ENCODE data around the gene GON7.
A peak's percentile ranks its signal among the peaks of the same experiment; 100 is the strongest.
"Not testable (repeated sequence)": the region's sequence is repeated elsewhere in the genome, so short reads cannot be mapped to it uniquely, and the experiment has no call there.

GON7 gene

DNA sequence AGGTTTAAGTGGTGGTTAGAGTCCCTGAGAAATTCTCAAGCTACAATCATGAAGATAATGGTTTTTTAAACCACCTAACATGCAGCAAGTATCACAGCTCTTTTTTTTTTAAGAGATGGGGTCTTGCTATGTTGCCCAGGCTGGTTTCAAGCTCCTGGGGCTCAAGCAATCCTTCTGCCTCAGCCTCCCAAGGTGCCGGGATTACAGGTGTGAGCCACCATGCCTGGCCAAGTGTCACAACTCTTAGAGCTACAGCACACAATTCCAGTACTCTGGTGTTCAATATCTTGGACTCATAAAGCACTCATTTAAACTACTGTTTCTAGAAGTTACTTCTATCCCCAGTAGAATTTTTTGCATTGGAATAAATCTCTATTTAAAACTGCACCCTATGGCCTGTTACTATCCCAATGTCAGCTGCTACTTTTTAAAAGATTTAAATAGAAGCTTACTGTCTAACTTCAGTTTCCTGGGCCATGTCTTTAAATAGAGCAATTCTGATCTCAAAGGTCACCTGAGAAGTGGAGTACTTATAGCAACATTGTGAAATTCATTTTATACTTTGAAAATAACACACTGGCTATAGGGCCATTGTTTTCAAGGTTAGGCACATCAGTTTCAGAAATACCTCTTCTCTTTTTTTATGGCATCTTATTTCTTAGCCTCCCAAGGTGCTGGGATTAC is 11.4 kb downstream of the GON7 start:
- DNase-seq = no peak

DNA sequence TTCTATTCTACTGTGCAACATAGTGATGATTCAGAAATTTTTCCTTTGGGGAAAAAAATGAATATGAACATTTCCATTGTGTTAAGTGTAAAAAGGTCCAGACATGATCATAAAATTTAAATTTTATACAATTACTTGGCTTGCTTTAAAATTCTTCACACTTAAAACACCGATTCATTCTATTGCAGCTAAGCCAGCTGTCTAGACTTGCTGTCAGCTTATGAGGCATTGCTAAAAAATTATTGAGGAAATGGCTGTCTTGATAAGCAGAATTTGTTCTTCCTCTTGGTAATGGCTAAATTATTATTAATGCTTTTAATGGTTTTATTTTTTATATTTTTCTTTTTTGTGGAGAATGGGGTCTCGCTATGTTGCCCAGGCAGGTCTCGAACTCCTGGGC is 19.9 kb downstream of the GON7 start:
- DNase-seq = no peak

DNA sequence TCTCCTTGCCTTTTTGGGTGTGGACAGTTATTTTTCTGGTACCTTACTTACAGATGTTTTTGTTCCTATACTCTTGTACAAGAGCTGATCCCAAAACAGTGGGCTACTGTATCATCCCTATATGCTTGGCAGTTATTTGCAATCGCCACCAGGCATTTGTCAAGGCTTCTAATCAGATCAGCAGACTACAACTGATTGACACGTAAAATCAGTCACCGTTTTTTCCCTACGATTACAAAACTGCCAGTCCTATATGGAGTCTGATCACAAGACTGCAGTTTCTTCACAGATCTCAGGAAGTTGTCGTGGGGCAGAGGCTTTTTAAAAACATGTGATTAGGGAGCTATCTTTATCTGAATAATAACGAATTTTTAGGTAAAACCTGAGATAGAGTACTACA is 20.4 kb downstream of the GON7 start:
- DNase-seq = no peak

DNA sequence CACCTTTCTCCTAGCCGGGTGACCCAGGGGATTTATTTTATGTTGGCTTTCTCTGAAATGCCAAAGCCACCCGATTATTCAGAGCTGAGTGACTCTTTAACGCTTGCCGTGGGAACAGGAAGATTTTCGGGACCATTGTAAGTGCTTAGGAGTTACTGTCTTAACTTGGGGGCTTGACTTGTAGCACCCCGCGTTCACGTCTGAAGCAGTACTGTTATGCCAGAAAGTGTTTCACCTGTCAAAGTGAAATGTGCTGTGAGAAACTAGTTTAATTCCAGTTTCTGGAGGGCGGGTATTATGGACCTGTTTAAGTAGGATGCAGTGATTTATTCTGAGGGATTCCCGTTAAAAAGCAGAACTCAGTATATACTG is 21.5 kb downstream of the GON7 start:
- DNase-seq = no peak

DNA sequence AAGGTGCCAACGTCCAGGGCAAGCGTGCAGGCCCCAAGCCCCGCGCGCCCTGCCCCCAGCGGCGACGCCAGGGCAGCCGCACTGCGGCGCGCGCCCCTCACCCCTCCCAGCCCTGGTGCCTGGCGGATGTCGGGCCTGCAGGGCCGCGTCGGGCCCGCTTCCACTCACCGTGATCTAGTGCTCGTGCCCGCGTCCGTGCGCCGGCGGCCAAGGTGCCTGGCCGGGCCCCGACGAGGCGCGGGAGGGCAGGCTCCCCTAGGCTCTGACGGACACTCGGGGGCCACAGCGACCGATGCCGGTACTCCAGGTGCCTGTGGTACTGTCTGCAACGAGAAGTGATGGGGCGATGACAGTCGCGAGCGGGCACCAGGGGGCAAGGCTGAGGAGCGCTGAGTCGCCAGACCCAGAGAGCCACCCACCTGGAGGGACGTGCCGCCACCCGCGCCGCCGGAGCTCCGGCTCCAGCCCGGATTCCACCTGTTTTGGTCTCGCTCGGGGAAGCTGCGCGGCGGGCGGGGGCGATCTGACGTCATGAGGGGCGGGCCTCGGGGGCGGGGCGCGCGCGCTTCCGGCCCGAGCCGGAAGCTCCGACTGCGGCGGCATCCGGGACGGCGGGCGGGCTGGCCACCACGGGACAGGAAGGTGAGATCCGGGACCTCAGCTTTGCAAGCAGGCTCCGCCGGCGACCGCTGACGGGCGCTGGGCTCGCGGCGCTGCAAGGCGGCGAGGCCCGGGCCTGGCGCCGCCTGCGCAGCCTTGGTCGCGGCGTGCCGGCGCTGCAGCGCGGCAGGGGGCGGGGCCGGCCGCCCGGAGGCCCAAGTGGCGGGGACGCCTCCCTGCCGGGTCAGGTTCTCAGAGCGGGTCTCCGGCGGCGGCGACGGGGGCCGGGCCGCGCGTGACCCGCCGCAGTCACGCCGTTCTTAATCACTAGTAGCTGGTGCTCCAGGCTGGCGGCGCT is 22.2 kb downstream of the GON7 start, which contains the start of the genes LYSET and MOAP1:
Gene LYSET, plus strand, starts transcription at position 927 of the 958 bp plus-strand sequence. CDS start 89 bp downstream, outside the sequence.
Gene MOAP1, minus strand, starts transcription at position 507 of the 958 bp plus-strand sequence. CDS start 655 bp downstream, outside the sequence.
- peak; percentile 89 for DNase-seq

DNA sequence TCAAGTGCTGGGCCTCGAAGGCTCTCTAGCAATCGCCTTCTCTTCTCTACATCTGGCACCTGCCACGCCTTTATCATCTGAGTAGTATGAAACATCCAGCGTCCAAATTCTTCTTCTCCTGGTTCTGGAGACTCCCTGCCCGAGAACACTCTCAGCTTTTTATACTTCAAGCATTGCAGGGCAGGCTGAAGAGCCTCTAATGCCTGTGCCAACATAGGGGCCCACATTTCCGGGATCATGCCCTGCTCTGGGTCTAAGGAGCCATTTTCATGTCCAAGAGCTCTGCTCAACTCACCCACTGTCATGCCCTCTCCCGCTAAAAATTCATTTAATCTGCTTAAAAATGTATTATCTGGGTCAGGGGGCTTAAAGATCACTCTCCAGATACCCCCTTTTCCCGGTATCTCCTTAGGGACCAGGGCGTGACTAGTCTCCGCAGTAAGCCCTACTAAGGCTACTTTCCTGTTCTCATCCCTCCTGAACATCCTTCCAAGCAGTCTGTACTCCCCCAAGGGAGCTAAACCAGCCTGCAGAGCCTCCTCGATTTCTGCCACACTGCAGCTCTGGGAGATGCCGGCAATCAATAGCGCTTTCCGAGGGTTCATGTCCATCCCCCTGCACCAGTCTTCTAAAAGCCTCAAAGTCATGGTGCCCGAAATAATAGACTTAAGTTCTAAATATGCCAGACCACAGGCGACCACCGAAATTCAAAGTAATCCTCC is 23.1 kb downstream of the GON7 start:
- no peak for DNase-seq

DNA sequence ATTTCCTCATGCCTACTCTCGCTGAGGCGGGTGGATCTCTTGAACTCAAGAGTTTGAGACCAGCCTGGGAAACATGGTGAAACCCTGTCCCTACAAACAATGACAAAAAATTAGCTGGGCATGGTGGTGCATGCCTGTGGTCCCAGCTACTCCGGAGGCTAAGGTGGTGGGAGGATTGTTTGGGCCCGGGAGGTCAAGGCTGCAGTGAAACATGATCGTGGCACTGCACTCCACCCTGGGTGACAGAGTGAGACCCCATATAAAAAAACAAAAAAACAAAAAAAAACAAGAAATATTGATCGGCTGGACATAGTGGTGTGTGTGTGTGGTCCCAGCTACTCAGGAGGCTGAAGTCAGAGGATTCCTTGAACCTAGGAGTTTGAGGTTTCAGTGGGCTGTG is 31.4 kb downstream of the GON7 start:
- DNase-seq = no peak

DNA sequence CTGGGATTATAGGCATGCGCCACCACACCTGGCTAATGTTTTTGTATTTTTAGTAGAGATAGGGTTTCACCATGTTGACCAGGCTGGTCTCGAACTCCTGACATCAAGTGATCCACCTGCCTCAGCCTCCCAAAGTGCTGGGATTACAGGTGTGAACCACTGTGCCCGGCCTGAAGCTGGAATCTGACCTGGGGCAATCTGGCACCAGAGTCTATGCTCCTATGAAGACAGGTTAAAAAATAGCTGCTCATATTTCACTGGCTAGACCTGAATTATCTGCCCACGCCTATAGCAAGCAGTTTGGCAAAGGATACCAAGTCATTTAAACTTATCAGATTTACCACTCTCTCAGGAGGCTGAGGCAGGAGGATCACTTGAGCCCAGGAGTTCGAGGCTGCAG is 32.1 kb downstream of the GON7 start:
- not testable (repeated sequence) for DNase-seq

DNA sequence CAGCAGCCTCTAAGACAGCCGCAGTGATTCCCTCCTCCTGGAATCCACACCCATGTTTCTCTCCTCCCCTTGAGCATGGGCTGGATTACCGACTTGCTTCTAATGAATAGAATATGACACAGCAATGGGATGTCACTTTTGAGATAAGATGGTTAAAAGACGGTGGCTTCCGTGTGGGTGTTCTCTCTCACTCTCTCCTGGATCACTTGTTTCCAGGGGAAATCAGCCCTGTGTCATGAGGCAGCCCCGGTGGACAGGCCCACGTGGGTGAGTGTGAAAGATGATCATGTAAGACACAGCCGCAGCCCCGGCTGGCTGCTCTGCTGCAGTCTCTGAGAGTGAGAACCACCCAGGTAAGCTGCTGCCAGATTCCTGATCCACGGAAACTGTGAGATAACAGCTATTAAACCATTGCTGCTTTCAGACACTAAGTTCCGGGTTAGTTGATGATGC is 32.9 kb downstream of the GON7 start:
- DNase-seq = no peak

DNA sequence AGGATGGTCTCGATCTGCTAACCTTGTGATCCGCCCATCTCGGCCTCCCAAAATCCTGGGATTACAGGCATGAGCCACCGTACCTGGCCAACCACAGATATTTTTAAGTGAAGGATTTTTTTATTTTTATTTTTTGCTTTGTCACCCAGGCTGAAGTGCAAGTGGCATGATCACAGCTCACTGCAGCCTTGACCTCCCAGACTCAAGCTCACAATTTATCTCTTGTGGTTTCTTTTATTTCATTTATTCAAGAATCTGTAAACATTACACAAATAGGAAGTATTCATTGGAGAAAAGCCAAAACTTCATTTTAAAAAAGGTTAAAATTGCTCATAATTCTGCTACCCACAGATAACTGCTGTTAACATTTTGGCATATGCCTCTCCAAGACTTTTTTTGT is 35.5 kb downstream of the GON7 start:
- DNase-seq = no peak

DNA sequence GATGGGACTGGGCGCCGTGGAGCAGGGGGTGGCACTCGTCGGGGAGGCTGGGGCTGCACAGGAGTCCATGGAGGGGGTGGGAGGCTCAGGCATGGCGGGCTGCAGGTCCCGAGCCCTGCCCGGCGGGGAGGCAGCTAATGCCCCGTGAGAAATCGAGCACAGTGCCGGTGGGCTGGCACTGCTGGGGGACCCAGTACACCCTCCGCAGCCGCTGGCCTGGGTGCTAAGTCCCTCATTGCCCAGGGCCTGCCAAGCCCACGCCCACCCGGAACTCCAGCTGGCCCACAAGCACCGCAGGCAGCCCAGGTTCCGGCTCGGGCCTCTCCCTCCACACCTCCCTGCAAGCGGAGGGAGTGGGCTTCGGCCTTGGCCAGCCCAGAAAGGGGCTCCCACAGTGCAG is 36.7 kb downstream of the GON7 start:
- not testable (repeated sequence) for DNase-seq

DNA sequence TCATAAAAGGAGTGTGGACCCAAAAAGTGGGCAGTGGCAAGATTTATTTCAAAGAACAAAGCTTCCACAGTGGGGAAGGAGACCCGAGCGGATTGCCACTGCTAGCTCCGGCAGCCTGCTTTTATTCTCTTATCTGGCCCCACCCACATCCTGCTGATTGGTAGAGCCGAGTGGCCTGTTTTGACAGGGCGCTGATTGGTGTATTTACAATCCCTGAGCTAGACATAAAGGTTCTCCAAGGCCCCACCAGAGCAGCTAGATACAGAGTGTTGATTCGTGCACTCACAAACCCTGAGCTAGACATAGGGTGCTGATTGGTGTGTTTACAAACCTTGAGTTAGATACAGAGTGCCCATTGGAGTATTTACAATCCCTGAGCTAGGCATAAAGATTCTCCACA is 37.2 kb downstream of the GON7 start:
- not testable (repeated sequence) for DNase-seq

DNA sequence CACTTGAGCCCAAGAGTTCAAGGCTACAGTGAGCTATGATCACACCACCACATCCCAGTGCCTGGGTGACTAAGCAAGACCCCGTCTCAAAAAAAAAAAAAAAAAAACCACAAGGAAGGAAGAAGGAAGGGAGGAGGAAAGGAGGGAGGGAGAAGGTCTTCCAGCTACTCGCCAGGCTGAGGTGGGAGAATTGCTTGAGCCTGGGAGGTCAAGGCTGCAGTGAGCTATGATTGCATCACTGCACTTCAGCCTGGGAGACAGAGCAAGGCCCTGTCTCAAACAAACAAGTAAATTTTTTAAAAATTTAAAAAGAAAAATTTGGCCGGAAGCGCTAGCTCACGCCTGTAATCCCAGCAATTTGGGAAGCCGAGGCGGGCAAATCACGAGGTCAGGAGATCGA is 38.3 kb downstream of the GON7 start:
- DNase-seq = not testable (repeated sequence)

DNA sequence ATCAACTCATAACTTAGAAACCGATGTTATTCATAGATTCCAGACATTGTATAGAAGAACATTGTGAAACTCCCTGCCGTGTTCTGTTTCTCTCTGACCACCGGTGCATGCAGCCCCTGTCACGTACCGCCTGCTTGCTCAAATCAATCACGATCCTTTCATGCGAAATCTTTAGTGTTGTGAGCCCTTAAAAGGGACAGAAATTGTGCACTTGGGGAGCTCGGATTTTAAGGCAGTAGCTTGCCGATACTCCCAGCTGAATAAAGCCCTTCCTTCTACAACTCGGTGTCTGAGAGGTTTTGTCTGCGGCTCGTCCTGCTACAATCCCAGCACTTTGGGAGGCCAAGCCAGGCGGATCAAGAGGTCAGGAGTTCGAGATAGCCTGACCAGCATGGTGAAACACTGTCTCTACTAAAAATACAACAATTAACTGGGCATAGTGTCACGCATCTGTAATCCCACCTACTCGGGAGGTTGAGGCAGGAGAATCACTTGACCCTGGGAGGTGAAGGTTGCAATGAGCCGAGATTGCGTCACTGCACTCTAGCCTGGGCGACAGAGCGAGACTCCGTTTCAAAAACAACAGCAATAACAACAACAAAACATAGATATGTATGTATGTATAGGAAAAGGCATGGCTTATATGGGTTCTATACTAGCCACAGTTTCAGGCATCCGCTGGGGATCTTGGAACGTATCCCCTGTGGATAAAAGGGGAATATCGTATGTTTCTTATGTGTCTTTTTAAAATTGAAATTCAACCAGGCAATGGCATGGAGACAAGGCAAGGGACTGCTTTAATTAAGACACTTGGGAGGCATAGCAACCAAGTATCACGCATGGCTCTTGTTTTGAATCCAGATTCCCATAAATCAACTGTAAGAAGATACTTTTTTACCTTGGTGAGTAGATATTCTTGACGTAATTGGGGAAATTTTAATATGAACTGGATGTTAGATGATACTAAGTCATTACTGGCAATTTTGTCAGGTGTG is 41.3 kb downstream of the GON7 start:
- not testable (repeated sequence) for DNase-seq

DNA sequence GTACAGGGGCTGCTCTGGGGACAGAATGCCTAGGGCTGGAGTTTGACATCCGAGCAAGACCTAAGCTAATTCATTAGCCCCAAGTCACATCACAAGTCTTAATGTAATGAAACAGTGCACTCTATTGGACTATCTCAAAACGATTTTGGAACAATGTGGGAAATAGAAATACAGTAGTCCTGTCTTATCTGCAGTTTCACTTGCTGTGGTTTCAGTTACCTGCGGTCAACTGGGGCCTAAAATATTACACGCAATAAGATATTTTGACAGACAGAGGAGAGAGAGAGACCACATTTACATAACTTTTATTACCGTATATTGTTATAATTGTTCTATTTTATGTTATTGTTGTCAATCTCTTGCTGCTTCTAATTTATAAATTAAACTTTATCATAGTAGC is 43.3 kb downstream of the GON7 start:
- no peak for DNase-seq

DNA sequence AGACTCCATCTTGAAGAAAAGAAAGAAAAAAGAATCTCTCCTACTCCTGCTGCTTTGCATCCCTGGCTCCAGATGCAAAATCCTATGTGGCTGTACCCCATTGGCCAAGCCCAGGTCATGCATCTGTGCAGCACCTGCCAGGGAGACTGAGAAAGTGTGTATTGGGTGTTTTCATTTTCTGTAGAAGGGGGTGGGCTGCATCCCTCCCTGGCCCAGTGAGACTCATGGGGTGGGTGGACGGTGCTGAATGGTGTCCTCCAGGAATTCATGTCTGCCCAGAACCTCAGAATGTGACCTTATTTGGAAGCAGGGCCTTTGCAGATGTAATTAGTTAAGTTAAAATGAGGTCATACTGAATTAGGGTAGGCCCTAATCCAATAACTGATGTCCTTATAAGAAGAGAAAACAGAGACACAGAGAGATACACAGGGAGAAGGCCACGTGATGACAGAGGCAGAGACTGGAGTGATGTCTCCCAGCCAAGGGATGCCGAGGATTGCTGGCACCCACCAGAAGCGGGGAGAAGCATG is 45.4 kb downstream of the GON7 start:
- no peak for DNase-seq

DNA sequence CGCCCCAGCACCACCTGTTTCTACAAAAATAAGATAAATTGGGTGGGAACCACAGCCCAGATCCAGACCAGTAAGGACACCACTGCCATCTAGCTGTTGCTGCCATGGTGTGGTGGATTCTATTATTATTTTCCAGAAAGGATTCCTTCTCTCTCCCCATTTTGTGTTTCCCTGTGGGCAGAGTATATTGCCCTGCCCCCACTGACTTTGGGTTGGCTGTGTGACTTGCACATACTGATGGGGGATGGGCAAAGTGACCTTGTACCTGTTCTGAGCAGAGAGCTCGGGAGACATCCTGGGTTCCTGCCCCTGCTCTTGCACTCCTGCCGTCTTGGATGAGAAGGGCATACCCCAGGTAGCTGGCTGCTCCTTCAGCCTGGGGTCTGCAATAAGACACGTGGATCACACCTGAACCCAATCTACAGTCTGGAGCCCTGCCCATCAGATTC is 46.5 kb downstream of the GON7 start:
- no peak for DNase-seq

DNA sequence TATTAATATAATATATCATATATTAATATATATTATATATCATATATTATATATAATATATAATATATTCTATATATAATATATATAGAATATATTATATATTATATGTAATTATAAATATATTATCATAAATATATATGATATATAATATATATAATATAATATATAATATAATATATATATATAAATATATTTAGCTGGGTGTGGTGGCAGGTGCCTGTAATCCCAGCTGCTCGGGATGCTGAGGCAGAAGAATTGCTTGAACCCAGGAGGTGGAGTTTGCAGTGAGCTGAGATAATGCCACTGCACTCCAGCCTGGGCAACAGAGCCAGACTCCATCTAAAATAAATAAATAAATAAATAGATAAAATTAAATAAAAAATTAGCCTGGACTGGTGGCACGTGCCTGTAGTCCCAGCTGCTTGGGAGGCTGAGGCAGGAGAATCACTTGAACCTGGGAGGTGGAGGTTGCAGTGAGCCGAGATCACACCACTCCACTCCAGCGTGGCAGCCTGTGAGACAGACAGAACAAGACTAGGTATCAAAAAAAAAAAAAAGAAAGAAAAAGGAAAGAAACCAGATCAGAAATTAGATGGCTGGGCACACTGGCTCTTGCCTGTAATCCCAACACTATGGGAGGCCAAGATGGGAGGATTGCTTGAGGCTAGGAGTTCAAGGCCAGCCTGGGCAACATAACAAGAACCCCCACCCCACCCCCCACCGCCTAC is 47.1 kb downstream of the GON7 start:
- not testable (repeated sequence) for DNase-seq

DNA sequence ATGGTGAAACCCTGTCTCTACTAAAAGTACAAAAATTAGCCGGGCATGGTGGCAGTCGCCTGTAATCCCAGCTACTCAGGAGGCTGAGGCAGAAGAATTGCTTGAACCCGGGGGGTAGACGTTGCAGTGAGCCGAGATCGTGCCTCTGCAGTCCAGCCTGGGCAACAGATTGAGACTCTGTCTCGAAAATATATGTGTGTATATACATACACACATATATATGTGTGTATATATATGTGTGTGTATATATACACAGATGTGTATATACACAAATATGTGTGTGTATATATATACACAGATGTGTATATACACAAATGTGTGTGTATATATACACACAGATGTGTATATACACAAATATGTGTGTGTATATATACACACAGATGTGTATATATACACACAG is 48.5 kb downstream of the GON7 start:
- not testable (repeated sequence) for DNase-seq

DNA sequence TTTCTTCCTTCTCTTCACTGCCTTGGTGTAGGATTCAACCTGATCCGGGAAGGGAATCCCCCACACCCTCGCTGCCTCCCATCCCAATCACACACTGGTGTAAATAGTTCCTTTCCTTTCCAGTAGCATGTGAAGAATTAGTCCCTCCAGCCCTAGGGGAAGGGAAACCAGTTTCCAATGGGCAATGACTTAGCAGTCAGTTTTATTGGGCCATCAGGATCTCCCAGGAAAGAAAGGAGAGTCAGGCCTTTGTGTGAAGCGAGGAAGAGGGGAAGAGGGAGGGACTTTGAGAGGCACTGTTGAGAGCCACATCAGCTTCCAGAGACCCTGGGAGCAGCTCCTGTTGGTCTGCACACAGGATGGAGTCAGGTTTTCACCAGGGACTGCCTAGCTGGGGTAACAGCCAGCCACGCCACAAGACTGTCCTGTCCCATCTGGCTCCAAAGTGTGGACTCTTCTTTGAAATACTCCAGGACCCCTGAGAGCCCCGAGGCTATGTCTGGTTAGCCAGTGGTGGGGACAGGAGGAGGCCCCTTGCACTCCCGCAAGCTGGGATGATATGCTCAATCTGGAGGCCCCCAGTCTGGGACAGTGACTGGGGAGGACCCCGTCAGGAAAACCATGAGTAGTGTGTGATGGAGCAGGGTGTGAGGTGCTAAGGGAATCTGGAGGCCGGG is 50.0 kb downstream of the GON7 start:
- no peak for DNase-seq
